Lower lobe of right lung (tissue), 2 donors: ENCODE data around the gene NTM. TPM values are rescaled to one million over a fixed set of nuclear protein-coding genes. Genes with fewer than 3 reads are reported as not detected.

Experiments used
- ATAC-seq, 2 donors: fragments of 200-7000 bp; cut with Tn5 transposase; one replicate each; pipeline ENCODE4 v1.9.1; 2020 to 2022; ENCODE audit warnings: mild to moderate bottlenecking in 2 of 2, moderate library complexity in 2 of 2
- DNase-seq: peaks from one replicate; pipeline ENCODE4 v3.0.0-alpha.2; 2020
- H3K27ac ChIP-seq: fragments of 200-600 bp; one replicate; pipeline ENCODE4 v1.8.0; 2022
- H3K27me3 ChIP-seq: fragments of 200-600 bp; one replicate; pipeline ENCODE4 v1.8.0; 2022; ENCODE audit warnings: low read depth
- H3K36me3 ChIP-seq: fragments of 200-600 bp; one replicate; pipeline ENCODE4 v1.8.0; 2022; ENCODE audit warnings: mild to moderate bottlenecking
- H3K4me1 ChIP-seq: fragments of 200-600 bp; one replicate; pipeline ENCODE4 v1.8.0; 2022
- H3K4me3 ChIP-seq: fragments of 200-600 bp; one replicate; pipeline ENCODE4 v1.8.0; 2022; ENCODE audit warnings: mild to moderate bottlenecking
- H3K9me3 ChIP-seq: fragments of 200-600 bp; one replicate; pipeline ENCODE4 v1.8.0; 2022
- CTCF ChIP-seq: fragments of 200-600 bp; IDR thresholded peaks from one replicate; pipeline ENCODE4 v1.8.0; 2022; ENCODE audit warnings: antibody characterized with exemption, mild to moderate bottlenecking
- intact Hi-C: fragments of 100-400 bp; cut with DNase I; formaldehyde crosslinking; loops from one replicate; pipeline ENCODE4 v1.11.0; 2022
- total RNA-seq: library from RNA; stranded (reverse); fragmentation: NEBNext Ultra II Directional; extraction: Animal tissue kit (Norgen Biotek cat#: 25700); gene quantifications from one replicate; pipeline ENCODE4 v1.2.1, GENCODE V29; 2021
- donor health status: DM: no; HTN: yes; CAD: no; lungs with severe emphysema.

The NTM gene
- total RNA-seq, 1 donor from 2014 or later: 2.3 TPM

GRCh38 chr11:132373405-132374143, 1003.2 kb downstream of the NTM start:
- Histone ChIP-seq H3K36me3 (no peaks in the 10 kb centered on the region), H3K9me3 (no peaks in the 10 kb centered on the region), H3K4me3 (no peak overlapping the region), H3K27ac (no peak overlapping the region), H3K4me1 (no peaks in the 10 kb centered on the region), H3K27me3 (no peaks in the 10 kb centered on the region)
- intact Hi-C loops: no loop called here
- DNase-seq (no peak), ATAC-seq (no peak)
- TF ChIP-seq CTCF: no peak

- no peaks in the 10 kb centered on the region for H3K9me3 ChIP-seq
- intact Hi-C loops: no loop called here
- H3K27ac ChIP-seq: no peak overlapping the region
- DNase-seq: no peak
- H3K27me3 ChIP-seq: no peaks in the 10 kb centered on the region
- no peak overlapping the region for H3K4me3 ChIP-seq
- ATAC-seq: no peak
- TF ChIP-seq CTCF: no peak
- no peaks in the 10 kb centered on the region for H3K36me3 ChIP-seq
- no peaks in the 10 kb centered on the region for H3K4me1 ChIP-seq
Measured at GRCh38 chr11:132379540-132379939, 1009.1 kb downstream of the NTM start.
